Measurements from ENCODE around the gene CIC.

Gene CIC

GRCh38 chr19:42303876-42304275 is 34.8 kb downstream of the CIC start:
- in situ Hi-C loops (cut with MboI; ENCODE audit: low sequenced_read_pairs) = no loop called here

- in situ Hi-C loops (cut with MboI; ENCODE audit: low sequenced_read_pairs) = no loop called here
These were observed 37.6 kb downstream of the CIC start for GRCh38 chr19:42306646-42307045.

DNA sequence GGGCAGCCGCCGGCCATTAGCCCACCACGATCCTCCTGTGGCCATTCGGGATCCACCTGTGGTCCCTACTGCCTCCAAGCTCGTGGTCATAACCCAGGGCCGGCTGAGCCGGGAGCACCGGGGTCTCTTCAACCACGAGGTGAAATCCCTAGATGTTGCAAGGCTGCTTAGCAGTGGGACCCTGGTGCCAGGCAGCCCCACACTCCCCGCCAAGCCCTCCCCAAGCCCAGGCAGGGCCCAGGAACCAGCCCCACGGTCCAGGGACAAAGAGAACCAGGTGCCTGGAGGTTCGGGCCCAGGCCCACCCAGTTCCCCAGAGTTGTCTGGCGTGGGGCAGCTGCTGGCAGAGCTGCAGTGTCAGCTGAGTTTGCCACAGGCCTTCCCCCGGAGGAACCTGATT is 40.6 kb downstream of the CIC start:
- in situ Hi-C loops (cut with MboI; ENCODE audit: low sequenced_read_pairs) = loop anchor here (10.0 kb wide), 1 partner anchor 175 kb away; the partner anchor contains the start of gene POU2F2

- in situ Hi-C loops (cut with MboI; ENCODE audit: low sequenced_read_pairs) = loop anchor here (10.0 kb wide), 1 partner anchor 177 kb away; the partner anchor contains the start of gene POU2F2
These were observed 42.6 kb downstream of the CIC start for GRCh38 chr19:42311657-42312056.

DNA sequence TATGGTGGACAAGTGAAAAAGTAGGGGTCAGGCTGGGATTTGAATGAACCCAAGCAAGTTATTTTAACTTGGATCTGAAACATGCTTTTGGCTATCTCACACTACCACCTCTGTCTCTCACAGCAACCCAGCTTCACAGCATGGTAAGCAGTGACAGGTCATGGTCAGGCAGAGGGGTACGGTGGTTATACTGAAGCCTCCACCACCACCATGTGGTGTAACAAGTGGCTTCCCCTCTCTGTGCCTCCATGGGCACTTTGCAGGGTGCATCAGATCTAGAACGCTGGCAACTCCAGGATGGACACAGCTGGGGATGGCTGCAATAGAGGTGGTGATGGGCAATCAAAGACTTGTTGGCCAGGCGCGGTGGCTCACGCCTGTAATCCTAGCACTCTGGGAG is 43.3 kb downstream of the CIC start:
- in situ Hi-C loops (cut with MboI; ENCODE audit: low sequenced_read_pairs) = loop anchor here (10.0 kb wide), 1 partner anchor 178 kb away; the partner anchor contains the start of gene POU2F2

DNA sequence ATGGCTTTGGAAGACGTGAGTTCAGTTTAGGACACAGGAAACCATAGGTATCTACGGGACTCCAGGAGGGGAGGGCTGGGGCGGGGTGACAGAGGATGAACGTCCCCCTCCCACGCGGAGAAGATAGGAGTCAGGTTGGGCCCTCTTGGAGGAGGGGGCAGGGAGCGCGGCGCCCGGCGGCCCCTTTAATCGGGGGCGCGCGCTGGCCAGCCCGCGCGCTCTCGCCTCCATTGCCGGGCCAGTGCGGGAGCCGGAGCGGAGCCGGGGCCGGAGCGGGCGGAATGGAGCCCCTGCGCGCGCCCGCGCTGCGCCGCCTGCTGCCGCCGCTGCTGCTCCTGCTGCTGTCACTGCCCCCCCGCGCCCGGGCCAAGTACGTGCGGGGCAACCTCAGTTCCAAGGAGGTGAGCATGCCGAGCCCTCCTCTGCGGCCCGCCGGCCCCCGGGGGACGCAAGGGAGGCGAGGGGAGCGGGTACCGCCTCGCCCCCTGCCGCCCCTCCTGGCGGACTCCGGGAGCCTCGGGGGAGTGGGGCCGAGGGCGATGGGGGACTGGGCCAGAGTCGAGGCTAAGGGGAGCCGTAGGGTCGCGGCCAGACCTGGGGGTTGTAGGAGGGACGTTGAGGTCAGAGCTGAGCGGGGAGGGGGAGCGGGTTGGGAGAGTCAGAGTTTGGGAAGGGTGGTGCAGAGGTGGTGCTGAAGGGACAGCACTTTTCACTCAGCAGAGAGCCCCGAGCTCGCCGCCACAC is 44.2 kb downstream of the CIC start, which contains the start of gene TMEM145:
Gene TMEM145, plus strand, starts transcription at position 214 of the 744 bp plus-strand sequence. Its CDS starts 68 bp downstream, at position 282.
- in situ Hi-C loops (cut with MboI; ENCODE audit: low sequenced_read_pairs) = loop anchor here (10.0 kb wide), 1 partner anchor 178 kb away; the partner anchor contains the start of gene POU2F2

DNA sequence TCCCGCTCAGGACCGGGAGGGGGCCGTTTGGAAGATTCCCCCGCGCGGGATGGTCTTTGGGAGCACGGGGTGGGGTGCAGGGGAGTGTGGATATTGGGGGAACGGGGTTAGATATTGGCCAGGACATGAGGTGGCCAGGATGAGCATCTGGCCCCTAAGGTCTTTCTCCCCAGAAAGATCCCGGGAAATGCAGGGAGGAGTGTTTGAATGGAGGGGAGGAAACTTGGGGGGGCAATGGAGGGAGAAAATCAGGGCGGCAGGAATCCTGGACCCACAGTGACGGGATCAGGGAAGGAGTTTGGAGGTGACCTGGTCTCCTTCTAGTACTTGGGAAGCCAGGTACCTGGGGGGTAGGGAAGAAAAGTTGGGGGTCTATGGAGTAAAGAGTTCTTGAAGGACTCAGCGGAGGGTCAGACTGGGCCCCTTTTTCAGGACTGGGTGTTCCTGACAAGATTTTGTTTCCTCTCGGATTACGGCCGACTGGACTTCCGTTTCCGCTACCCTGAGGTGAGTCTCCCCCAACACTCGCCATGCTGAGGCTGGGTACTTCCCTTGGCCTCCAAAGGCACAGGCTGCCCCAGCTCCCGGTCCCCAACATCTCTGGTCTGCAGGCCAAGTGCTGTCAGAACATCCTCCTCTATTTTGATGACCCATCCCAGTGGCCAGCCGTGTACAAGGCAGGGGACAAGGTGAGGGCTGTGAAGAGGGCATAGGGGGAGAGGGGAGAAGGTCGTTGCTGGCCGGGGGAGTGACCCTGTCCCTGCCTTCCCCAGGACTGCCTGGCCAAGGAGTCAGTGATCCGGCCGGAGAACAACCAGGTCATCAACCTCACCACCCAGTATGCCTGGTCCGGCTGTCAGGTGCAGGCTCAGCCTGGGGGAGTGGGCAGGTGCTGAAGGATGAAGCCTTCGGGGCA is 45.0 kb downstream of the CIC start:
- in situ Hi-C loops (cut with MboI; ENCODE audit: low sequenced_read_pairs) = loop anchor here (10.0 kb wide), 1 partner anchor 179 kb away; the partner anchor contains the start of gene POU2F2

DNA sequence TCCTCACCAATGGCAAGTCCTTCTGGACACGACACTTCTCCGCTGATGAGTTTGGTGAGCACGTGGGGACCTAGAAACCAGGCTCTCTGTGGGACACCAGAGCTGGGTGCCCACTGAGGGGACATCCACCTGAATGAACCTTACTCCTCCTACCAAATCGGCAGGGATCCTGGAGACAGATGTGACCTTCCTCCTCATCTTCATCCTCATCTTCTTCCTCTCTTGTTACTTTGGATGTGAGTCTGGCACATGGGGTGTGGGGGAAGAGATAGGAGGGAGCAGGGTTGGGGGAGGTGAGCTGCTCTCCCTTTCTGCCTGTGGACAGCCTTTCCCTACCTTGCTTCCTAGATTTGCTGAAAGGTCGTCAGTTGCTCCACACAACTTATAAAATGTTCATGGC is 46.0 kb downstream of the CIC start:
- in situ Hi-C loops (cut with MboI; ENCODE audit: low sequenced_read_pairs) = loop anchor here (10.0 kb wide), 1 partner anchor 180 kb away; the partner anchor contains the start of gene POU2F2

GRCh38 chr19:42316223-42317211 is 47.5 kb downstream of the CIC start:
- in situ Hi-C loops (cut with MboI; ENCODE audit: low sequenced_read_pairs) = loop anchor here (10.0 kb wide), 1 partner anchor 182 kb away; the partner anchor contains the start of gene POU2F2

GRCh38 chr19:42317535-42317934 is 48.5 kb downstream of the CIC start:
- in situ Hi-C loops (cut with MboI; ENCODE audit: low sequenced_read_pairs) = loop anchor here (10.0 kb wide), 1 partner anchor 183 kb away; the partner anchor contains the start of gene POU2F2

GRCh38 chr19:42322305-42322704 is 53.3 kb downstream of the CIC start:
- in situ Hi-C loops (cut with MboI; ENCODE audit: low sequenced_read_pairs) = no loop called here

GRCh38 chr19:42323473-42323851 is 54.4 kb downstream of the CIC start:
- in situ Hi-C loops (cut with MboI; ENCODE audit: low sequenced_read_pairs) = no loop called here

- in situ Hi-C loops (cut with MboI; ENCODE audit: low sequenced_read_pairs) = no loop called here
These were observed 55.0 kb downstream of the CIC start for GRCh38 chr19:42323852-42324654.

GRCh38 chr19:42324655-42325307 is 55.7 kb downstream of the CIC start:
- in situ Hi-C loops (cut with MboI; ENCODE audit: low sequenced_read_pairs) = no loop called here

- in situ Hi-C loops (cut with MboI; ENCODE audit: low sequenced_read_pairs) = no loop called here
These were observed 56.4 kb downstream of the CIC start, which contains the start of gene MEGF8 for GRCh38 chr19:42325308-42325895. TSS of gene MEGF8 (plus strand) at chr19:42325635. CDS start at chr19:42326244, 609 bp downstream.

- in situ Hi-C loops (cut with MboI; ENCODE audit: low sequenced_read_pairs) = no loop called here
These were observed 57.1 kb downstream of the CIC start for GRCh38 chr19:42325896-42326771.

- in situ Hi-C loops (cut with MboI; ENCODE audit: low sequenced_read_pairs) = no loop called here
These were observed 57.9 kb downstream of the CIC start for GRCh38 chr19:42326969-42327368.

Data from HL-60/S4 (cell line).